Hepatic stellate cell (primary cell): ENCODE data around the gene PRDM16.

ENCODE experiments used
- DNase-seq: peaks from one replicate; pipeline ENCODE4 v3.0.0; 2011; ENCODE audit warnings: low spot score

Gene PRDM16

DNA sequence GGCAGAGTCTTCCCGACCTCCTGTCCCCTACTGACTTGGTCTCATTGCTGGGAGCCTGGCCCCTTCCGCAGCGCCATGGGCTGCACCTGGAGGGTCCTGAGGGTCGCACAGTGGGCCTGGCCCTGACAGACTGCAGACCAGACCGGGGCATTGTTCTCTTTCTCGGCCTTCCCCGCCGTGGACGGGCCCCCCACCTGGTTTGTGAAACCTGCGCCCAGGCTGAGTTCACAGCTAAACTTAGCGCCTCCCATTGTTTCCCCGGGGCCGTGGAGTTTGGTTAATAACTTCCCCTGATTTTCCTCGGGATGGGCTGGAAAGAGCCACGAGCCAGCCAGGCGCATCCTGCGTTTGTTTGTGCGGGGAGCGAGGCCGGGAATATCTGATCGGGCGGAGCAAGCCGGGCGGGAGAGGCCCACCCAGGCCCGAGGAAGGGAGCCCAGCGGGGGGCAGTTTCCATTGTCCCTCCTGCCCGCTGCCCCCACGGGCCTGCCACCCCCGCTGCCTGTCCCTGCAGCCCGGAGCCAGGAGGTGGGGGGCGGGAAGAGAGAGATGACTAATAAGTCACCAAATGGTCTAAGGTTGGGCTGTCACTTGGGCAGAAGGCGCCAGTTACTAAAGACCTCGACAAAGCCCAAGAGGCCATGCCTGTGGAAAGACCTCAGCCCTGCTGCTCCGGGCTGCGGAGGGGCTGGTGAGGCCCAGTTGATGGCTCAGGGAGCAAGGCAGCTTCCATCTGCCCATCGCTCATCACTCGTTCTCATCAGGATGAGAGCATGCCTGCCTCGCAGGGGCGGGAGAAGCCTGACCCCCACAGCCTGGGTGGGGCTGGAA, 346.5 kb downstream of the PRDM16 start:
- DNase-seq: no peak

DNA sequence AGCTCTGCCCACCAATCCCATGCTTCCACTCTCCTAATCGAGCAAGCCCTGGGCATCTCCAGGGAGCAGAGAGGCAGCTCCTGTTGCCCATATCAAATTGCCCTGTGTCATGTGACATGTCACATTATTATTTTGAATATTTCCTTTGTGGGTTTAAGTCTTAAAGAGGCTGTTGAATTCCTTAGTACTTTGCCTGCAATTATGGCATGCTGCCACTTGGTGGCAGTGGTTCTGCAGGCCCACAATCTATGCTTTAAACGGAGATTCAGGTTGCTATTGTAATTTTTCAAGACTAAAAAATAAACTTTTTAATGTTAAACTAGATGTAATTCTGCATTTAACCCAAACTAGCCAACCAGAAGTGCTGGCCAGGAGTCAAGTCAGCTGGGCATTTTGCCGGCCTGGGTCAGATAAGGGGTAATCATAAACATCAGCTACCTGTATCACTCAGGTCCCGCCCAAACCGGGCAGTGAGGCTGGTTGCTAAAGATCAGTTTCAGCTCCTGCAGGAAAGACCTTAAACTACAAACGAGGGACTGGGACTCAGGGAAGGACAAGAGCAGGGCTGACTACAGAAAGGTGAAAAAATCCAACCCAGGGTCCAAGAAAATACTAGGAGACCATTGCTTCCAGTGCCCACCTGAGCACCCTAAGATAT, 348.2 kb downstream of the PRDM16 start:
- no peak for DNase-seq

DNA sequence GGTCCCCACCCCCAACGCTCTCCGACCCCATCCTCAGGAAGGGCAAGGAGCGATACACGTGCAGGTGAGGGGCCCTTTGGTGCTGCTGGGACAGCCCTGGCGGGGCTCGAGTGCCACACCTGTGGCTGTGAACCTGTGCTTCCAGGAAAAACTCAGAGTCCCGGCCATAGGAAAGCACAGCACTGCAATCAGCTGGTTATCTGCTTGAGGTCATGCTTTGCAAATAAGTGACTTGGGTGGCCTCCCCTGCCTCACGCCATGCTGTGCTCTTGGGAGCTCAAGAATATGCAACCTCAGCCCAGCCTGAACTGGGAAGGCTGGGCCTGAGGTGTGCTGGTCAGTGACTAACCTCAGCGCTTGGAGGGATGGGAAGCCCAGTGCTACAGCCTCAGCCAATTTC, 348.9 kb downstream of the PRDM16 start:
- no peak for DNase-seq

GRCh38 chr1:3418600-3418999, 349.6 kb downstream of the PRDM16 start:
- no peak for DNase-seq

DNA sequence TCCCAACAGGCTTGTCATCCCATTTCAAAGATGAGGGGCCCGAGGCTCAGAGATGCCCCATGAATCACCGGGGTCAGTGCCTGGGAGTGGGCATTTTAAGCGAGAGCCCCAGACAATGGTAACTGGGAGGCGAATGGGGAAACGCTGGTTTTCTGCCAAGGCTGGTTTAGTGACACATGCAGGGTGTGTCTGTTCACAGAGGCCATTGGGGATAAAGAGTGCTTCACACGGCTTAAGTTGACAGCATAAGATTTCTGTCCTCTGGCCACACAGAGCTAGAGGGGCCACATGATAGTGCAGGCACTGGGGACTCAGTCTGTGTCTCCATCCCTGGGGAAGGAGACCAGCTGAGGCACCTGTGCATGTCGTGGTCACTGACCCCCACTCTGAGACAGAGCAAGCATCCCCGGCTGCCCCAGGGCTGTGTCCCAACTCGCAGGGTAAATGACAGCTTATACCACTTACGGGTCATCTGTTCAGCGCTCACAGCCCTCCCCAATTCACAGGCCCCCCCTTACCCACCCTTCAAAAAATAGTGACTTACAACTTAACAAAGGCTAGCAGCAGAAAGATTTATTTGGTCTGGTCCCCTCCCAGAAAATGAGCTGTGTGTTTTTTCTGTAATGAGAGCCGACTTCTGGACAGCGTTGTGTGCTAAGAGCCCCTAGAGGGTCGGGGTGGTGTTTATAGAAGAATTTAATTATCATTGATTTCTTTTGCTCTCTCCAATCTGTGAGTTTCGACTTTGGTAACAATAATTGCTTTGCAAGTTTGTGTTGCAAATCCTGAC, 350.6 kb downstream of the PRDM16 start:
- peak; percentile 43 for DNase-seq

GRCh38 chr1:3420218-3420951, 351.4 kb downstream of the PRDM16 start:
- no peak for DNase-seq

- DNase-seq: no peak
These were observed 353.6 kb downstream of the PRDM16 start for GRCh38 chr1:3422638-3423037.

GRCh38 chr1:3423245-3423829, 354.3 kb downstream of the PRDM16 start:
- DNase-seq: no peak

DNA sequence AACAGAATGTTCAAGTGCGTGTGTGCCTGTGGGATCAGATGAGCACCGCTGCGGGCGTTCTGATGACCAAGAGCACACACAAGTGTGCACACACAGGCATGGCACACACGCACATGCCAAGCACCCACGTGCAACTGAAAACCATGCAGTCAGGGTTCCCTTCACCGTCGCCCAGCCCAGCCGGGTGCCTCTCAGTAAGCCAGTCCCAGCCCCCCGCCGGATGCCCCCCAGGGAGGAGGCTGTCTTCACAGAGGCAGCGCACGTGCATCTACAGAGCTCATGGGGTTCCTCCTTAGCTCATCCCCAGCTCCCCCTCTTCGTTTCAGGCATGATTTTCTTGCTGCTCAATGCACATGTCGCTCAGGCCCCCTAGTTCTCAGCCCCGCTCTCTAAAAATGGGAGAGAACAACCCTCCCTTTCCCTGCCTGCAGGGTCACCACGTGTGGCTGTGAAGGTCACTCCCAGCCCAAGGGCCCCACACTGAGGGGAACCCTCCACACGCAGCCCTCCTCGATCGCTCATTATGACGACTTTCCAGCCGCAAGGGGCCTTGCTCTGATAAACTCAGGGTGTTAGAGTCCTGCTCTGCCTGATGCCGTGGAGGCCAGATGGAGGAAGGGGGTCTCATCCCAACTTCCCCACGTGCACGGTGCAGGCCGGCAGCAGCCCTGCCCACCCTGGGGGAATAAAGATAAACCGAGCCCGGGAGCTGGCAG, 355.1 kb downstream of the PRDM16 start:
- no peak for DNase-seq

- DNase-seq: no peak
These were observed 356.6 kb downstream of the PRDM16 start for GRCh38 chr1:3425486-3426215.

- DNase-seq: no peak
These were observed 358.0 kb downstream of the PRDM16 start for GRCh38 chr1:3426956-3427535.

DNA sequence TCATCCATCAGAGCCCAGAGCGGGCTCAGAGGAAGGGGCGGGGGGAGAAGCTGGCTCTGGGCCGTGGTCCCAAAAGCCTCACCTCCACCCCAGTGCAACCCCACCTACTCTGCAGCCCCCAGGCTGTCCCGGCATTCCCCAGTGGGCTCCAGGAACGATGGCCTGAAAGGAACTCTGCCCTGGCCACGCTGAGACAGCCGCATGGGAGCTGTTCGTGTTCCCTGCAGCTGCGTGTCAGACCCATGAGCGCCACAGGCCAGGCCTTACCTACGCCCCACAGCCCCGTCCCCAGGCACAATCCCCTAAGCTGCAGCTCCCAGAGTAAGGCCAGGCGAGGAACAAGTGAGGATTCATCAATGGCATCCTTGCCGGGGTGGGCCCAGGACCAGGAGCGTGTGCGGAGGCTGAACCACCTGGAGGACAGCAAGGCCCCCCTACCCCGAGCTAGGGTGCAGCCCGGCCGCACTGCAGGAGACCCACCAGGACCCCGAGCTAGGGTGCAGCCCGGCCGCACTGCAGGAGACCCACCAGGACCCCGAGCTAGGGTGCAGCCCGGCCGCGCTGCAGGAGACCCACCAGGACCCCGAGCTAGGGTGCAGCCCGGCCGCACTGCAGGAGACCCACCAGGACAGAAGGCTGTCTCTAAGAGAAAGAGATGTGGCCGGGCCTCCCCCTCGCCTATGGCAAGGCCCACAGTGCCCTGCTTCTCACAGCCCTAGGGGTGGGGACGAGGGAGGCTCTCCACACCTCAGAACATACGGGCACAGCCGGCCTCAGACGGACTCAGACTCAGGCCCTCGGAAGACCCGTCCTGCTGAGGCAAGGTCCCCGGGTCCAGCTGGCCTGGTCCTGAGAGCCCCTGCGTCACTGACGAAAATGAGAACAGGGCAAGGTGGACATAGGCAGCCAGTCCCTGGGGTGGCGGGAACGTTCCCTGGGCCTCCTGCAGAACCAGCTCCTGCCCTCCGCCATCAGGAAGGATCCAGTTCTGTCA, 359.0 kb downstream of the PRDM16 start:
- no peak for DNase-seq

DNA sequence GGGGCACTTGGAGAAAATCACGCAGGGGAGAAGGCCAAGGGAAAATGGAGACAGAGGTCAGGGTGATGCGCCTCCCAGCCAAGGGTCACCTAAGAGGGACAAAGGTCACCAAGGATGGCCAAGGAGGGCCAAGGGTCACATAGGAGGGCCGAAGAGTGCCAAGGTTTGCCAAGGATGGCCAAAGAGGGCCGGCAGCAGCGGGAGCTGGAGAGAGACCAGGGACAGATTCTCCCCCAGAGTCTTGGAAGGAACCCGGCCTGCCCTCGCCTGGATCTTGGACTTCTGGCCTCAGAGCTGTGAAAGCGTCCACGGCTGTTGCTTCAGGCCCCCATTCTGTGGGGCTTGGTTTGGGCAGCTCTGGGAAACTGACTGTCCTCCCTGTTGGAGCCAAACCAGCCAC, 359.9 kb downstream of the PRDM16 start:
- DNase-seq: no peak

- DNase-seq: no peak
These were observed 360.3 kb downstream of the PRDM16 start for GRCh38 chr1:3429320-3429719.

DNA sequence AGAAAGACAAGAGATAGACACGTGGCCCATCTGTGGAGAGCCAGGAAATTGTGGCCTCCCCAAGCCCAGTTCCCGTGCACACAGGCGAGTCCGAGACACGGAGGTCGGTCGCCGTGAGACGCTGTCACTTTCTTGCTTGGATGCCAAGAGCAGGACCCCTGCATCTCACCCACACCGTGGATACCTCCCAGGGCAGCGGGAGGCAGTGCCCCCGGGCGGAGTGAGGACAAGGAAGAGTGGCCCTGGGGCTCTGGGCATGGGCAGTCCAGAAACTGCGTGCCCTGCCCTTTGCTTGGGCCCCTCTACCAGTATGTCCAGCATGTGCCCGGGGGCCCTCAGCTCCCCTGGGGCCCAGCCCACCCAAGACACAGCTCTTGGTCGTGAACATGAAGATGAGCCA, 360.8 kb downstream of the PRDM16 start:
- no peak for DNase-seq

GRCh38 chr1:3430406-3430805, 361.4 kb downstream of the PRDM16 start:
- no peak for DNase-seq

DNA sequence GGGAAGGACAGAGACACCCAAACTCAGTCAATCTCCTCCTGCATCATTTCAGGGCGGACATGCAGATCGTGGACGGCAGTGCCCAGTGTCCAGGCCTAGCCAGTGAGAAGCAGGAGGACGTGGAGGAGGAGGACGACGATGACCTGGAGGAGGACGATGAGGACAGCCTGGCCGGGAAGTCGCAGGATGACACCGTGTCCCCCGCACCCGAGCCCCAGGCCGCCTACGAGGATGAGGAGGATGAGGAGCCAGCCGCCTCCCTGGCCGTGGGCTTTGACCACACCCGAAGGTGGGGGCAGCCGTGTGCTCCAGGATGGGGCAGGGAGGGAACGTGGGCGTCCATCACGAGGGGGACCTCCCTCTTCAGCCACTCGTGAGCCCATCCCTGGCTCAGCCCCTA, 361.8 kb downstream of the PRDM16 start:
- no peak for DNase-seq

- no peak for DNase-seq
These were observed 362.3 kb downstream of the PRDM16 start for GRCh38 chr1:3431266-3431665.

DNA sequence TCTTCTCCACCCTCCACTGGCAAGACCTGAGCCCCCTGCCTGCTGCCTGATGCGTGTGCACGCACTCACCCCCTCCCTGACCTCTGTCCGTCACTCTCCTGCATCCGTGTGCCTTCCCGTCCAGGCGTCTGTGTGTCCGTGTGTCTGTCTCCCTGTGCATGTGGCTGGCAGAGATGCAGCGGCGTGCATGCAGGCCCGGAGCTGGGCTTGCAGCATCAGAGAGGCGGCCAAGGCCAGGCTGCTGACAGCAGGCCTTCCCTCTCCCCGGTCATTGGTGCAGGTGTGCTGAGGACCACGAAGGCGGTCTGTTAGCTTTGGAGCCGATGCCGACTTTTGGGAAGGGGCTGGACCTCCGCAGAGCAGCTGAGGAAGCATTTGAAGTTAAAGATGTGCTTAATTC, 362.7 kb downstream of the PRDM16 start:
- no peak for DNase-seq
